Measurements from ENCODE around the gene GLIS1. TPM values are rescaled to one million over a fixed set of nuclear protein-coding genes. Genes with fewer than 3 reads are reported as not detected.

GLIS1 gene
- total and polyA plus RNA-seq, 8 donors, result 0.20 to 4.8 (median 0.55) TPM; not detected in 1

DNA sequence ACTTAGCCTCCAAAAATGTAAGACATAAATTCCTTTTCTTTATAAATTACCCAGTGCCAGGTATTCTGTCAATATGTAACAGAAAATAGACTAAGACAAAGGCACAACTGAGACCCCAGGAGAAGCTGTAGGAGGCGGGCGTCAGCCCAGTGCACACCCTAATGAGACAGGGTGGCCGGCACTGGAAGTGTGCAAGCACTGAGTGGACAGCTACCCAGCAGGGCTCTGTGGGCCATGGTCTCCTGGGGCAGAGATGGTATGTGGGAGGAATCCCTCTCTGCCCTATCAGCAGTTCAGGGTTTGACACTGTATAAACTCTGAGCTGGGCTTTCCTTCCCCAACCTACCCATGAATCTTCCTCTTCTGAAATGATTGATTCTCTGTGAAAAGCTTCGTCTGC, 139.5 kb downstream of the GLIS1 start:
- no peaks in the 10 kb centered on the region for H3K36me3 ChIP-seq
- intact Hi-C loops (cut with DNase I; ENCODE audit: low total_unique reads), result no loop called here
- WGBS, 5 donors, result 88 to 95% (median 94%) methylated on average over 4 of the region's 4 CpGs

DNA sequence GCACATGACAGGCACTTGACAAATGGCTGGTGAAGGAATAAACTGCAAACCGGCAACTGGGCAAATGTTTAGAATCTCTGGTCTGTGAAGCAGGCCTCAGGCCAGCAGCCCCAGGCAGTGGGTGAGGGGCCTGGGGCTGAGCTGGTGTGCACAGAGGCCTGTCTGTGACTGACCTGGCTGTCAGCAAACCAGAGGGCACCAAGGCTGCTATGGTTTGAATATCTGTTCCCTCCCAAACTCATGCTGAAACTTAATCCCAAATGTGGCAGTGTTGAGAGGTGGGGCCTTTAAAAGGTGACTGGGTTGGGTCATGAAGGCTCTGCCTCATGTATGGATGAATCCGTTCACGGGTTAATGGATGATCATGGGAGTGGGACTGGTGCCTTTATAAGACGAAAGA, 140.0 kb downstream of the GLIS1 start:
- peaks cover 0 to under 1% (median 0%) of the 10 kb centered on the region in 3 donors for H3K27me3 ChIP-seq
- H3K9me3 ChIP-seq, result no peaks in the 10 kb centered on the region
- 81 to 93% (median 90%) methylated on average over 4 of the region's 4 CpGs for WGBS, 5 donors
- intact Hi-C loops (cut with DNase I; ENCODE audit: low total_unique reads), result no loop called here
- H3K4me1 ChIP-seq, result peaks cover 0 to 3% (median under 1%) of the 10 kb centered on the region in 4 donors
- no peak overlapping the region for H3K27ac ChIP-seq
- no peak for DNase-seq
- H3K36me3 ChIP-seq, result no peaks in the 10 kb centered on the region
- H3K4me3 ChIP-seq, result no peak overlapping the region
- TF ChIP-seq POLR2A (IDR thresholded peaks at IDR 0.05) (no peak), EP300 (IDR thresholded peaks at IDR 0.05) (no peak), POLR2AphosphoS5 (IDR thresholded peaks at IDR 0.05) (no peak)
- TF ChIP-seq, protein P1, sequence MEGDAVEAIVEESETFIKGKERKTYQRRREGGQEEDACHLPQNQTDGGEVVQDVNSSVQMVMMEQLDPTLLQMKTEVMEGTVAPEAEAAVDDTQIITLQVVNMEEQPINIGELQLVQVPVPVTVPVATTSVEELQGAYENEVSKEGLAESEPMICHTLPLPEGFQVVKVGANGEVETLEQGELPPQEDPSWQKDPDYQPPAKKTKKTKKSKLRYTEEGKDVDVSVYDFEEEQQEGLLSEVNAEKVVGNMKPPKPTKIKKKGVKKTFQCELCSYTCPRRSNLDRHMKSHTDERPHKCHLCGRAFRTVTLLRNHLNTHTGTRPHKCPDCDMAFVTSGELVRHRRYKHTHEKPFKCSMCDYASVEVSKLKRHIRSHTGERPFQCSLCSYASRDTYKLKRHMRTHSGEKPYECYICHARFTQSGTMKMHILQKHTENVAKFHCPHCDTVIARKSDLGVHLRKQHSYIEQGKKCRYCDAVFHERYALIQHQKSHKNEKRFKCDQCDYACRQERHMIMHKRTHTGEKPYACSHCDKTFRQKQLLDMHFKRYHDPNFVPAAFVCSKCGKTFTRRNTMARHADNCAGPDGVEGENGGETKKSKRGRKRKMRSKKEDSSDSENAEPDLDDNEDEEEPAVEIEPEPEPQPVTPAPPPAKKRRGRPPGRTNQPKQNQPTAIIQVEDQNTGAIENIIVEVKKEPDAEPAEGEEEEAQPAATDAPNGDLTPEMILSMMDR (IDR thresholded peaks at IDR 0.05), result no peak

More for the DNA sequence above, 139.5 kb downstream of the GLIS1 start:
- Histone ChIP-seq H3K9me3 (no peaks in the 10 kb centered on the region), H3K4me1 (no peaks in the 10 kb centered on the region), H3K4me3 (no peak overlapping the region), H3K27me3 (no peaks in the 10 kb centered on the region), H3K27ac (no peak overlapping the region)
- no peak for TF ChIP-seq POLR2AphosphoS5 (IDR thresholded peaks at IDR 0.05)
- TF ChIP-seq, protein P1 (IDR thresholded peaks at IDR 0.05), result no peak
- no peak for DNase-seq

DNA sequence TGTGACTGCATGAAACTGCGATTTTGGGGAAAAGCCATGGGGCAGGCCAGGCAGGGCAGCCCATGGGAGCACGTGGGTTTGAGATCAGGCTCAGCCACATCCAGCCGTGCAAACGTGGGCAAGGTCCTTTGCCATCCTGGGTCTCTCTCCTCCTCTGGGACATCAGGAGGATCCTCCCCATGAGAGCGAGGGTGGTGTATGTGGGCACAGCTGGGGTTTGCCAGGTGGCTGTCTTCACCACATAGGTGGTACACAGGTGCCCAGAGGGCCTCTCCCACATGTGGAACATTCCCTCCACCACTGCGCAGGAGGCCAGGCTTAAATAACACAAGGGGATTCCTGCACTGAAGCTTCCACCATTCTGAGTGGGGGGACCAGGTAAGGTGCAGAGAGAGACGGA, 143.1 kb downstream of the GLIS1 start:
- 77 to 95% (median 91%) methylated on average over 6 to 7 of the region's 7 CpGs for WGBS, 5 donors
- H3K27me3 ChIP-seq, result peaks cover 0 to 6% (median 0%) of the 10 kb centered on the region in 3 donors
- H3K9me3 ChIP-seq, result no peaks in the 10 kb centered on the region
- no peak overlapping the region for H3K4me3 ChIP-seq
- no peaks in the 10 kb centered on the region for H3K36me3 ChIP-seq
- H3K27ac ChIP-seq, result no peak overlapping the region
- intact Hi-C loops (cut with DNase I; ENCODE audit: low total_unique reads), result no loop called here
- TF ChIP-seq POLR2AphosphoS5 (IDR thresholded peaks at IDR 0.05), result no peak
- no peak for TF ChIP-seq EP300 (IDR thresholded peaks at IDR 0.05)
- TF ChIP-seq POLR2A (IDR thresholded peaks at IDR 0.05), result no peak
- TF ChIP-seq, protein P1 (IDR thresholded peaks at IDR 0.05), result no peak
- H3K4me1 ChIP-seq, result peaks cover 7 to 19% (median 15%) of the 10 kb centered on the region in 4 donors
- no peak for DNase-seq

DNA sequence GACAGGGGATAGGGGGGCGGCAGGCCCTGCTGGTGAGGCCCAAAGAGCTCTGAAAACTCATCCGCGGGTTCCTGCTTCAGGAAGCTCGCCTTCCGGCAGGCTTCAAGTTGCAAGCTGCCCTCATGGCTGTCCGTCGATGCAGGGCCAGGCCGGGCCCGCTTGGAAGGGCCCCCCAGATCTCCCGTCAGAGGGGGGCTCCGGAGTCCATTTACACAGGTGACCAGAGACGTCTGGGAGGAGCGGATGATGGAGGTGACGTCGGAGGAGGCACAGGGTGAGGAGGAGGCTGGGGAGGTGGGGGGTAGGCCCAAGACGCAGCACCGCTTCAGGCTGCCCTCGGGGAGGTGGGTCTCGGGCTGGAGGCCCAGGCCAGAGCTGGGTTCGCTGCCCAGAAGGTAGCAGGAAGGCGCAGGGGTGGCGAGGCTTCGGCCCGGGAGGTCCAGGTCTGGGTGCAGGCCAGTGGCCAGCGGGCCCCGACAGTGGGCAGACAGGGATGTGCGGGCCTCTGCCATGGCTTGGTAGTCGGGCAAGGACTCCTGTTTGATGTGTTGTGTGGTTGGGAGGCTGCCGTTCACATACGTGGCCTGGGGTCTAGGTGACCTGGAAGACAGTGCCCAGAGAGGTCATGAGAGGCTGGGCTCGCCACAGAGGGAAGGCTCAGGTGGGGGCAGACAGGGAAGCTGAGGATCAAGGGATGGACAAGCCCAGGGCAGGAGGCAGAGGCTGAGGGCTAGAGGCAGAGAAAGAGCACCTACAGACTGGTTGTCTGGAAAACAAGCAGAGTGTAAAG, 144.4 kb downstream of the GLIS1 start:
- intact Hi-C loops (cut with DNase I; ENCODE audit: low total_unique reads), result no loop called here
- DNase-seq, result no peak
- WGBS, 5 donors, result 78 to 91% (median 87%) methylated on average over 25 to 31 of the region's 31 CpGs
- no peak overlapping the region for H3K4me3 ChIP-seq
- no peaks in the 10 kb centered on the region for H3K9me3 ChIP-seq
- peaks cover 7 to 19% (median 15%) of the 10 kb centered on the region in 4 donors for H3K4me1 ChIP-seq
- peaks cover 0 to 6% (median 0%) of the 10 kb centered on the region in 3 donors for H3K27me3 ChIP-seq
- H3K36me3 ChIP-seq, result no peaks in the 10 kb centered on the region
- TF ChIP-seq POLR2A (IDR thresholded peaks at IDR 0.05), result no peak
- TF ChIP-seq EP300 (IDR thresholded peaks at IDR 0.05), result no peak
- TF ChIP-seq POLR2AphosphoS5 (IDR thresholded peaks at IDR 0.05), result no peak
- TF ChIP-seq, protein P1 (IDR thresholded peaks at IDR 0.05), result no peak
- H3K27ac ChIP-seq, result no peak overlapping the region

All from stomach (tissue), 9 donors.